CMK (cell line): Measurements from ENCODE around the gene POLR2L.

Experiments used
- DNase-seq: peaks from one replicate; pipeline ENCODE4 v3.0.0-alpha.2; 2010; ENCODE audit warnings: low read depth

The POLR2L gene

DNA sequence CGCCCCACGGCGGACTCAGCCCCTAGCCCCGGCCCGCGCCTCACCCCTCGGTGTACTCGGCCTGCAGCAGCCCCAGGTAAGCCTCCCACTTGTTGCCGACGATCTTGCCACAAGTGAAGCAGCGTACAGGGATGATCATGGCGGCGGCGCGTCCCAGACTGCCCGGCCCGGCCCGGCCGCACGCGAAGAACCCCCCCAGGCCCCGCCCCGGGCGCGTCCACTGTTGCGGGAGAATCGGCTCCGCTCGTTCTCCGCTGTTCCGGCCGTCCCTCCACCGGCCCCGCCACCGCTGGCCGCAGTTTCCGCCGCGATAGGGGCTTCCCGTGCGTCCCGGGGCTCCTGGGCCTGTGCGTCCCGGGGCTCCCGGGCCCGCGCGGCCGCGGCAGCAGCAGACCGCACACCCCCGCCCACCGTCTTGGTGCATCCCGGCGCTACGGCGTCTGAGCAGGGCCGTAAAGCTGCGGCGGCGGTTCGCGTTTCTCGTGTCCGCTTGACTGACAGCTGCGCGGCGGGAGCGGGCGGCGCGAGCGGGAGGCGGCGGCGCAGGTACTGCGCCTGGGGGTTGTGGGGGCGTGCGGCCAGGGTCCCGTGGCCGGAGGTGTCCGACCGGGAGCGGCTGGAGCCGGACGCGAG is at the start of gene POLR2L, which contains the start of gene TSPAN4:
POLR2L (minus strand) TSS at position 160 of the 633 bp plus-strand sequence; CDS start at position 139, 21 bp downstream.
TSPAN4 (plus strand) TSS at position 483 of the 633 bp plus-strand sequence. CDS start 7,453 bp downstream, outside the sequence.
- no peak for DNase-seq

DNA sequence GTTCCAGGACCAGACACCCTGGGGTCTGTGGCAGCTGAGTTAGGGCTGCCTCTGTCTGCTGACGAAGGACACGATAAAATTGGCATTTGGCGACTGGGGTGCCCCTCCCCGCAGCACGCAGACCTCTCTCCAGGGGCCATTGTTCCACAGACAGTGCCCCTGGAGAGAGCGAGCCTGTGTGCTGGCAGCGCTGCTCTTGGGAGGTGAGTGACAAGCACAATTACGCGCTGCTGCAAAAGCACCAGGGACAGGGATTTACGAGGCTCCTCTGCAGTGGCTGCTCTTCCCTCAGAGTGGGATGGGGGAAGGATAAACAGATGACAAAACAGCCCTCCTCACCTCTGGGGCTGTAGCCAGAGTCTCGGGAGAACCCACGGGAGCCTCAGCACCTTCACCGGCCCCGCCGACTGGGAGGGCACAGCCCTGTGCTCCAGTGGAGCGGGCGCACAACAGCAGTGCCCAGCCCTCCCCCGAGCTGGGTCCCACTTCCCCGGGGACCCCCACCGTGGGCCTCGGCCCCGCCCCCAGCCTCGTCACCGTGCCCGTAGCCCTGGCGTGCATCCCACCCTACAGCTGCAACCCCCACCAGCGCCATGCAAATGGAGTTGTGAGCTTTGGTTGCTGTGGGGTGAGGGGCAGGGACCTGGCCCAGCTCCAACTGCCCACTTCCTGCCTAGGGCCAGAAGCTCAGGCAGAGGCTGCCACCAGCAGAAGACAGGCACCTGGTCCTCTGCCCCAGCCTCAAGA is 48.6 kb upstream of the POLR2L start:
- DNase-seq: no peak

DNA sequence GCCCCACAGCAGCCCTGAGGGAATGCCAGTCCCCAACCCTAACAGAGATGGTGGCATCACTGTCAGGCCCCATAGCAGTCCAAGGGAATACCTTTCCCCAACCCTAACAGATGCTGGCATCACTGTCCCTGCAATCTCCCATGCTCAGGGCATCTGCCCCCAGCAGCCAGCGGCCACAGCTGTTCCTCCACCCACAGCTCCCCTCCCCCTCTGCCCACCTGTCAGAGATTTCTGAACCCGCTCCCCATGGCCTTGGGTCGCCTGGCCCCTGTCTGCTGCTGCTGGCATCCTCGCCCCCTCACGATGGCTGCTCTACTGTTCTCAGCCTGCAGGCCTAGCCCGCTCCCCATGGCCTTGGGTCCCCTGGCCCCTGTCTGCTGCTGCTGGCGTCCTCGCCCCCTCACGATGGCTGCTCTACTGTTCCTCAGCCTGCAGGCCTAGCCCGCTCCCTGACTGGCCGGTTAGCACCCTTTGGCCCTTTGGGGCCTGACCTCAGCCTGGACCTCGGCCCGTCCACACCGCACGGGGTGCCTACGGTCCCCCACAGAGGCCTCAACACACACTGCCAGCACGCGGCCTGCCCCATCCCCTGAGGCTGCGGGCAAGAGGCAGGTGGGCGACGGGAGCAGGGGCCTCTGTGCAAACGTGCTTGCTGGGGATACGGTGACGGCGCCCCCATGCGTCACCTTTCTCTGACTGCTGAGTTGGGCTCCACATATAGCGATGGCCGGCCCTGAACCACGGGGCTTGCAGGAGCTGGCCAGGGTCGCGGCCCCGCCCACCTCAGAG is 47.6 kb upstream of the POLR2L start:
- DNase-seq: no peak

- no peak for DNase-seq
Measured at GRCh38 chr11:889257-889656, 46.9 kb upstream of the POLR2L start.

DNA sequence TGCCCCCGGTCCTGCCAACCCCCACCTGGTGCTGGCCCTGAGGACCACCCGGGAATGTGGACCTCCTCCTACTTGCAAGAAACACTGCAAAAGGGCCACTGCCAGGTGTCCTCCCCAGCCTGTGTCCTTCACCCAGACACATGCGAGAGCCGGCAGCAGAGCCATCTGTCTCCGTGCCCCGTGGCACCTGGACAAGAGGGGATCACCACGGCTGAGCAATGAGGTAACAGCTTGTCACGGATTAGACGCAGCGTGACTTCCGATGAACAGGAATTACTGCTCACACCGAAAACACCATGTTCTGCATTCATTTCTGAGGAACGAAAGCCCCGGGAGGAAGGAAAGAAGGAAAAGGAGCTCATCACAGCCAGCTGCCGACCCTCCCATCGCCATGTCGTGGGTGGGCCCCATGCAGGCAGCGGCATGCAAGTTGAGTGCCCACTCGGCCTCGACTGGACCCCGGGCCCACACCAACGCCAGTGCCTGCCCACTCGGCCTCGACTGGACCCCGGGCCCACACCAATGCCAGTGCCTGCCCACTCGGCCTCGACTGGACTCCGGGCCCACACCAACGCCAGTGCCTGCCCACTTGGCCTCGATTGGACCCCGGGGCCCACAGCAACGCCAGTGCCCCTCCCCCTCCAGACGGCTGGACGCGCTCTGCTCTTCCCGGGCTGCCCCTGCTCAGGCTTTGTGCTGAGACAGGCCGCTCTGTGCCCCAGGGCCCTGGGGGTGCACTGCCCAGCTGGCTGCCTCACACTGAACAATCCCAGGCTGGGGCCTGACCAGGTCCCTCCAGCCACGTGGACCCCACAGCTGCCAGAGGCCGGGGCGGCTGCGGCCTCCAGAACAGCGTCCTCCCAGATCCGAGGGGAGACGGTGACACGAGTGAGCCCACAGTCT is 46.2 kb upstream of the POLR2L start:
- no peak for DNase-seq

GRCh38 chr11:887589-887988 is 45.3 kb upstream of the POLR2L start:
- no peak for DNase-seq

GRCh38 chr11:886568-886967 is 44.2 kb upstream of the POLR2L start:
- DNase-seq: no peak

- no peak for DNase-seq
Measured at GRCh38 chr11:884578-885070, 42.3 kb upstream of the POLR2L start.

GRCh38 chr11:883527-883926 is 41.2 kb upstream of the POLR2L start:
- no peak for DNase-seq

DNA sequence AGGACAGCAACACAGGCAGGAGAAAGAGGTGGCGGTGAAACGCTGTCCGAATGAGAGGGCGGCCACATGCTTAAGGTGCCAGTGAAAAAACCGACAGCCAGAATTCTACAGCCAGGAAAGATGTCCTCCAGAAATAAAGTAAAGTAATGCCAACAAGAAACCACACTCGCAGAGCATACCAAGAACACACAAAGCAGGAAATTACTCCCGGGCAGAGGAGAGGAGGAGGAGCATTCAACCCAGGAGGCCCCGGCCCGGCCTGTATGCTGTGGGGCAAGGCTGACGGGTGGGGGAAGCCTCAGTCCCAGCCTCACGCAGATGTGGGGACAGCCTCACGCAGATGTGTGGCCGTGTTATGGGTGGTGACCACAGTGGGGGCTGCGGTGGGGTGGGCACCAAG is 40.3 kb upstream of the POLR2L start:
- DNase-seq: no peak

GRCh38 chr11:880447-880846 is 38.1 kb upstream of the POLR2L start:
- no peak for DNase-seq

GRCh38 chr11:877565-877964 is 35.2 kb upstream of the POLR2L start:
- no peak for DNase-seq

DNA sequence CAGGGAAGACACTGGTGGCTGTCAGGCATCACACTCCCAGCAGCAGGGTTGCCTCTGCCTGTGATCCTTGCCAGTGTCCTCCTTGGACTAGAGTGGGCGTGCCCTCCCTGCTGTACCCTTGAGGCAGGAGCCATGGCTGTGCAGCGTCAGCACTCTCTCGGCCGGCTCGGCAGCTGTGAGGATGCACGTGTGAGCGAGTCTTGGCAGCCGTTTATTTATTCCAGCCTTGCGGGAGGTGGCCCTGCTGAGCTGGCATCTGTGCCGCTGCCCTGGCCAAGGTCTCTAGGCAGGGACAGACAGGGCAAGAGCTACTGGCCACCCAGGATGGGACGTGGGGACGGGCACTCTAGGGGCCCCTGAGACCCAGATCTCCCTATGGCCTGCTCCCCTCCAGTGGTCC is 34.2 kb upstream of the POLR2L start:
- no peak for DNase-seq

GRCh38 chr11:875769-876301 is 33.5 kb upstream of the POLR2L start:
- no peak for DNase-seq

DNA sequence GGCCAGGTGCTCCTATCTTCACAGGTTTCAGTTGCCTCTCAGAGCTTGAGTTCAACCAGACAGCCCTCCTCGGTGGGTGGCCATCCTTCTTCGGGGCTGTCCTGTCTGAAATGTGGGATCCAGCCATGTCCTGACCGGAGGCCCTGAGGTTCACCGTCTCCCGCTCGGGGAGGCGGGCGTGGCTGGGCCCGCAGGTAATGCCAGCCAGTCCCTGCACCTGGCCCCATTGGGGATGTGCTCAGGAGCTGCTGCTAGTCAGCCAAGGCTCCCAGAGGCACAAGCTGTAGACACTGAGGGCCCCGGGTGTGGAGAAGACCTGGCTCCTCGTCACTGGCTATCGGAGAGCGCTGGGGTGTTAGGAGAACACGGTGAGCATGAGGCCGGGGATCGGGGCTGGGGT is 32.9 kb upstream of the POLR2L start:
- DNase-seq: no peak

GRCh38 chr11:873706-874105 is 31.4 kb upstream of the POLR2L start:
- no peak for DNase-seq

DNA sequence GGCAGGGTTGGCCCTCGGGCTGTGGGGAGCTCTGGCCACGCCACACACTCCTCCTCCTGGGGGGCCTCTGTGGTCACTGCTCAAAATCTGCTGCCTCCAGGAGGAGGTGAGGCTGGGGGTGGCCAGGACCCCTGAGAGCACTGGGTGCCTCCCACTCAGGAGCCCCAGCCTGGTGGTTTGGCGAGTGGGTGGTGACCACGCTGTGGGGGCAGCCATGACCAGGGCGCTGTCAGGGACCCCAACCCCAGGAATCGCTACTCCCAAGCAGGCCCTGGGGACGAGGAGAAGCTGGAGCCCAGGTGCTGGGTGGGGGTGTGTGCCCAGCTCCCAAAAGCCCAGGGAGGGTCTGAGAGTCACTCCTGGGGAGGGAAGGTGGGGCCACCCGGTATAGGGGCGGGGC is 30.5 kb upstream of the POLR2L start:
- DNase-seq: no peak

- DNase-seq: no peak
Measured at GRCh38 chr11:871472-871871, 29.1 kb upstream of the POLR2L start.

DNA sequence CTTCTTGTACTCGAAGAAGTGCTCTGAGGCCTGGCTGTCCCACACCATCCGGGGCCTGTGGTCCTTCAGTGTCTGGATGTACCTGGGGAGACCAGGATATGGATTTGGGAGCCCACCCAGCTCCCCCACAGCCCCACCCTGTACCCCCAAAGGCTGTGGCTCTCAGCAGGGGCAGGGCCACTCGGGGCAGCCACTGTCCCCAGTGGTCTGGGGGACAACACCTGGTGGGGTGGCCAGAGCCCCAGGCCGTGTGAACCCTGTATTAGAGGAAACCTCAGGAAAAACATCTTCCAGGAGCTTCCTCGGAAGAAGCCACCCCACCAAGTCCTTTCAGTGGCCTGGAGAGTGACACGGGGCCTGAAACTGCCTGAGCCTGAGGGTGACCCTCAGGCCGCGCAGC is 28.1 kb upstream of the POLR2L start:
- DNase-seq: no peak

GRCh38 chr11:870127-870413 is 27.7 kb upstream of the POLR2L start:
- DNase-seq: no peak

GRCh38 chr11:869399-870126 is 27.2 kb upstream of the POLR2L start:
- DNase-seq: no peak
